ENCODE data around the gene OR51V1. TPM values are rescaled to one million over a fixed set of nuclear protein-coding genes. Genes with fewer than 3 reads are reported as not detected.

OR51V1 gene
- total RNA-seq, 2 experiments from 2014 or later, result not detected

DNA sequence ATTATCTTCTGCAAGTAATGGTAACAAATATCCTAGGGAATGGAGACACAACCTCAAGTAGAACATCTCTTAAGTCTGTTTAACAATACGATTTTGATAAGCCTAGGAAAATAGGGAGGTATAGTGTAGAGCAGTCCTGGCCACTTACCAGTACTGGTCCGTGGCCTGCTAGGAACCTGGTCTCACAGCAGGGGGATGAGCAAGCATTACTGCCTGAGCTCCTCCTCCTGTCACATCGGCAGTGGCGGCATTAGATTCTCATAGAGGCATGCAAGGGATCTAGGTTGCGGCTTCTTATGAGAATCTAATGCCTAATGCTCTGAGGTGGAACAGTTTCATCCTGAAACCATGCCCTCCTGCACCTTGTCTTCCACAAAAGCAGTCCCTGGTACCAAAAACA lies 4.4 kb downstream of the OR51V1 start:
- H3K27ac Mint-ChIP-seq, result no peak overlapping the region
- intact Hi-C loops (cut with DNase I, micrococcal nuclease), result no loop called here
- H3K27me3 Mint-ChIP-seq, result peaks cover 5% of the 10 kb centered on the region
- H3K4me3 ChIP-seq (ENCODE audit: low read length), result no peak overlapping the region
- CTCF ChIA-PET, result no interaction called here
- no peaks in the 10 kb centered on the region for H3K4me1 ChIP-seq (ENCODE audit: insufficient read depth, low read length)
- H3K4me3 Mint-ChIP-seq, result no peak overlapping the region
- POLR2A ChIA-PET, result no interaction called here
- H3K36me3 ChIP-seq (ENCODE audit: insufficient read depth, low read length), result no peaks in the 10 kb centered on the region
- peaks cover 3% of the 10 kb centered on the region for H3K9me3 Mint-ChIP-seq
- TF ChIP-seq, protein P1, sequence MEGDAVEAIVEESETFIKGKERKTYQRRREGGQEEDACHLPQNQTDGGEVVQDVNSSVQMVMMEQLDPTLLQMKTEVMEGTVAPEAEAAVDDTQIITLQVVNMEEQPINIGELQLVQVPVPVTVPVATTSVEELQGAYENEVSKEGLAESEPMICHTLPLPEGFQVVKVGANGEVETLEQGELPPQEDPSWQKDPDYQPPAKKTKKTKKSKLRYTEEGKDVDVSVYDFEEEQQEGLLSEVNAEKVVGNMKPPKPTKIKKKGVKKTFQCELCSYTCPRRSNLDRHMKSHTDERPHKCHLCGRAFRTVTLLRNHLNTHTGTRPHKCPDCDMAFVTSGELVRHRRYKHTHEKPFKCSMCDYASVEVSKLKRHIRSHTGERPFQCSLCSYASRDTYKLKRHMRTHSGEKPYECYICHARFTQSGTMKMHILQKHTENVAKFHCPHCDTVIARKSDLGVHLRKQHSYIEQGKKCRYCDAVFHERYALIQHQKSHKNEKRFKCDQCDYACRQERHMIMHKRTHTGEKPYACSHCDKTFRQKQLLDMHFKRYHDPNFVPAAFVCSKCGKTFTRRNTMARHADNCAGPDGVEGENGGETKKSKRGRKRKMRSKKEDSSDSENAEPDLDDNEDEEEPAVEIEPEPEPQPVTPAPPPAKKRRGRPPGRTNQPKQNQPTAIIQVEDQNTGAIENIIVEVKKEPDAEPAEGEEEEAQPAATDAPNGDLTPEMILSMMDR (IDR thresholded peaks at IDR 0.05), result no peak
- H3K36me3 Mint-ChIP-seq (ENCODE audit: low read depth), result no peaks in the 10 kb centered on the region
- no peaks in the 10 kb centered on the region for H3K9me3 ChIP-seq (ENCODE audit: control insufficient read depth in 1 of 2, insufficient read depth in 1 of 2, low read length in 2 of 2)
- H3K27me3 ChIP-seq (ENCODE audit: control insufficient read depth in 1 of 2, insufficient read depth in 2 of 2, low read length in 2 of 2), result no peaks in the 10 kb centered on the region
- H3K27ac ChIP-seq (ENCODE audit: low read depth in 1 of 2, low read length in 2 of 2), result no peak overlapping the region
- no peaks in the 10 kb centered on the region for H3K4me1 Mint-ChIP-seq (ENCODE audit: low read depth)
- ATAC-seq (ENCODE audit: poor library complexity) (no peak), DNase-seq (no peak)

DNA sequence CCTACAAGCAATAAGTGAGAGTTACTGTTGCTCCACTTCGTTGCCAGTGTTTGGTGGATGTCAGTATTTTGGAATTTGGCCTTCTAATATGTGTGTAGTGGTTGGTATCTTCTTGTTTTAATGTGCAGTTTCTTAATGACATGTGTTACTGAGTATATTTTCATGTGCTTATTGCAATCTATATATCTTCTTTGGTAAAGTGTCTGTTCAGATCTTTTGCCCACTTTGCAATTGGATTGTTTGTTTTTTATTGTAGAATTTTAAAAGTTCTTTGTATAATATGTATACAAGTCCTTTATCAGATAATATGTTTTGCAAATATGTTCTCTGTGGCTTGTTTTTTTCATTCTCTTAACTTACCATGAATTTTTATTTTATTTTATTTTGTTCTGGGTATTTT lies 7.7 kb downstream of the OR51V1 start:
- peaks cover 4% of the 10 kb centered on the region for H3K27me3 Mint-ChIP-seq
- Histone ChIP-seq H3K4me3 (ENCODE audit: low read length) (no peak overlapping the region), H3K4me1 (ENCODE audit: insufficient read depth, low read length) (no peaks in the 10 kb centered on the region), H3K27ac (ENCODE audit: low read depth in 1 of 2, low read length in 2 of 2) (no peak overlapping the region), H3K27me3 (ENCODE audit: control insufficient read depth in 1 of 2, insufficient read depth in 2 of 2, low read length in 2 of 2) (no peaks in the 10 kb centered on the region), H3K9me3 (ENCODE audit: control insufficient read depth in 1 of 2, insufficient read depth in 1 of 2, low read length in 2 of 2) (peaks cover 0 to 4% of the 10 kb centered on the region in 2 experiments), H3K36me3 (ENCODE audit: insufficient read depth, low read length) (no peaks in the 10 kb centered on the region)
- no peak for ATAC-seq (ENCODE audit: poor library complexity)
- POLR2A ChIA-PET, result no interaction called here
- CTCF ChIA-PET, result no interaction called here
- DNase-seq, result no peak
- H3K4me3 Mint-ChIP-seq, result no peak overlapping the region
- TF ChIP-seq, protein P1 (IDR thresholded peaks at IDR 0.05), result no peak
- peaks cover 8% of the 10 kb centered on the region for H3K9me3 Mint-ChIP-seq
- no peak overlapping the region for H3K27ac Mint-ChIP-seq
- no peaks in the 10 kb centered on the region for H3K4me1 Mint-ChIP-seq (ENCODE audit: low read depth)
- intact Hi-C loops (cut with DNase I, micrococcal nuclease), result no loop called here
- H3K36me3 Mint-ChIP-seq (ENCODE audit: low read depth), result no peaks in the 10 kb centered on the region

DNA sequence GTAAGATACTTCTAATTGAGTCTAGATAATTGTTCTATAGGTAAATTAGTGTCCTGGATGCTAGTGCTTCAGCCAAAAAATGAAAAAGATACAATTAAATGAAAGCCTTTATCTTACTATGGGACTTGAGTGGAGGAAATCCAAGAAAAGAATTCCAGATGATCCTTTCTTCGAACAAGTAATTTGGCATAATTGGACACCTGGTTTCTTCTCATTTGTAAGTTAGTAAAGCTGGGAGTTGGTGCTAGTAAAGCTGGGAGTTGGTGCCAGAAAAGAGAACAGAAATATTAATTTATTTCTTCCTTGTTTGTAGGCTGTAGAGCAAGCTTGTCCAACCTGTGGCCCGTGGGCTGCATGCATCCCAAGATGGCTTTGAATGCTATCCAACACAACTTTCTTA lies 12.3 kb downstream of the OR51V1 start:
- TF ChIP-seq, protein P1 (IDR thresholded peaks at IDR 0.05), result no peak
- H3K4me3 ChIP-seq (ENCODE audit: low read length), result no peak overlapping the region
- no peak overlapping the region for H3K27ac Mint-ChIP-seq
- no peaks in the 10 kb centered on the region for H3K36me3 Mint-ChIP-seq (ENCODE audit: low read depth)
- no peaks in the 10 kb centered on the region for H3K4me1 ChIP-seq (ENCODE audit: insufficient read depth, low read length)
- no peak overlapping the region for H3K27ac ChIP-seq (ENCODE audit: low read depth in 1 of 2, low read length in 2 of 2)
- H3K9me3 Mint-ChIP-seq, result peaks cover 5% of the 10 kb centered on the region
- no peak for ATAC-seq (ENCODE audit: poor library complexity)
- H3K27me3 Mint-ChIP-seq, result peaks cover 4% of the 10 kb centered on the region
- H3K4me1 Mint-ChIP-seq (ENCODE audit: low read depth), result no peaks in the 10 kb centered on the region
- POLR2A ChIA-PET, result no interaction called here
- H3K27me3 ChIP-seq (ENCODE audit: control insufficient read depth in 1 of 2, insufficient read depth in 2 of 2, low read length in 2 of 2), result no peaks in the 10 kb centered on the region
- no peak overlapping the region for H3K4me3 Mint-ChIP-seq
- DNase-seq, result no peak
- peaks cover 0 to 4% of the 10 kb centered on the region in 2 experiments for H3K9me3 ChIP-seq (ENCODE audit: control insufficient read depth in 1 of 2, insufficient read depth in 1 of 2, low read length in 2 of 2)
- intact Hi-C loops (cut with DNase I, micrococcal nuclease), result no loop called here
- H3K36me3 ChIP-seq (ENCODE audit: insufficient read depth, low read length), result no peaks in the 10 kb centered on the region
- CTCF ChIA-PET, result no interaction called here

All from CD4-positive, alpha-beta T cell (primary cell).